Umbilical cord (tissue), 2 donors: ENCODE measurements around the gene CRIM1. TPM values are rescaled to one million over a fixed set of nuclear protein-coding genes. Genes with fewer than 3 reads are reported as not detected.
"Not testable (repeated sequence)": the region's sequence is repeated elsewhere in the genome, so short reads cannot be mapped to it uniquely, and the experiment has no call there.

Source experiments
- DNase-seq: peaks from one replicate; pipeline ENCODE4 v3.0.0-alpha.2; 2015; ENCODE audit warnings: low spot score
- total RNA-seq: library from RNA; depleted of rRNA; stranded (reverse); fragments of >200 nt; gene quantifications from one replicate; pipeline ENCODE4 v1.2.3, GENCODE V29; 2014; ENCODE audit warnings: low replicate concordance; ENCODE audit not compliant: insufficient read depth

Gene CRIM1, protein sequence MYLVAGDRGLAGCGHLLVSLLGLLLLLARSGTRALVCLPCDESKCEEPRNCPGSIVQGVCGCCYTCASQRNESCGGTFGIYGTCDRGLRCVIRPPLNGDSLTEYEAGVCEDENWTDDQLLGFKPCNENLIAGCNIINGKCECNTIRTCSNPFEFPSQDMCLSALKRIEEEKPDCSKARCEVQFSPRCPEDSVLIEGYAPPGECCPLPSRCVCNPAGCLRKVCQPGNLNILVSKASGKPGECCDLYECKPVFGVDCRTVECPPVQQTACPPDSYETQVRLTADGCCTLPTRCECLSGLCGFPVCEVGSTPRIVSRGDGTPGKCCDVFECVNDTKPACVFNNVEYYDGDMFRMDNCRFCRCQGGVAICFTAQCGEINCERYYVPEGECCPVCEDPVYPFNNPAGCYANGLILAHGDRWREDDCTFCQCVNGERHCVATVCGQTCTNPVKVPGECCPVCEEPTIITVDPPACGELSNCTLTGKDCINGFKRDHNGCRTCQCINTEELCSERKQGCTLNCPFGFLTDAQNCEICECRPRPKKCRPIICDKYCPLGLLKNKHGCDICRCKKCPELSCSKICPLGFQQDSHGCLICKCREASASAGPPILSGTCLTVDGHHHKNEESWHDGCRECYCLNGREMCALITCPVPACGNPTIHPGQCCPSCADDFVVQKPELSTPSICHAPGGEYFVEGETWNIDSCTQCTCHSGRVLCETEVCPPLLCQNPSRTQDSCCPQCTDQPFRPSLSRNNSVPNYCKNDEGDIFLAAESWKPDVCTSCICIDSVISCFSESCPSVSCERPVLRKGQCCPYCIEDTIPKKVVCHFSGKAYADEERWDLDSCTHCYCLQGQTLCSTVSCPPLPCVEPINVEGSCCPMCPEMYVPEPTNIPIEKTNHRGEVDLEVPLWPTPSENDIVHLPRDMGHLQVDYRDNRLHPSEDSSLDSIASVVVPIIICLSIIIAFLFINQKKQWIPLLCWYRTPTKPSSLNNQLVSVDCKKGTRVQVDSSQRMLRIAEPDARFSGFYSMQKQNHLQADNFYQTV
- total RNA-seq = 344 TPM

DNA sequence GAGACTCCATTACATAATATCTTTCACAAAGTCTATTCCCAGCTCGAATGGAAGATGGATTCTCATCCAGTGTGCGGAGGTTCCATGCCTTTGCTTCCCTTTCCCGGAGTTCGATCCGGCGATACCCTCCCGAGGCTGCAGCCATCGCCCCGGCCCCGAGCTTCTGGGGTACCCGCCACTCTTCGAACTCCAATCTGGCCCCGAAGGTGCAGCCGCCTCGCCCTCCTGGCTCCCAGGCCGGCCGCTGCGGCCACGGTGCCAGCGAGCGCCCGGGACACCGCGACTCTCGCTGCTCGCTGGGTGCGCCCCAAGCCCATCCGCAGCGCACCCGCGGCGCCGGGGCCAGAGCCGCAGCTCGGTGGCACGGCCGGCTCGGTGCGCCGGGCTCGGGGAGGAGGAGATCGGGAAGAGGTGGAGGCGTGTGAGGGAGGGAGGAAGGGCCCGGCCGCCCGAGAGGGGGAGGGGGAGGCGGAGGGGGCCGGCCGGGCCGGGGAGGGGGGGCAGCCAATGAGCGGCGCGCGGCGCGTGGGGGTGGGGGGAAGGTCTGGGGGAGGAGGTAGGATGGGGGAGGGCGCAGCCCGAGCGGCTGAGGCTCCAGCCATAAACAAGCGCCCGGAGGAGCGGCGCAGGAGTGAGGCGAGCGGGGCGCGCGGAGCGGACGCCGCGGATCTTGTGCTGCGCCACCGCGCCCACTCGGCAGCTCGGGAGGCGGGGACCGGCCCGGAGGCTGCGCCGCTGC lies at the start of gene CRIM1:
Gene CRIM1 (plus strand): TSS at position 628 of the 739 bp plus-strand sequence. CDS start 515 bp downstream, outside the sequence.
- DNase-seq = peak; percentile 93

DNA sequence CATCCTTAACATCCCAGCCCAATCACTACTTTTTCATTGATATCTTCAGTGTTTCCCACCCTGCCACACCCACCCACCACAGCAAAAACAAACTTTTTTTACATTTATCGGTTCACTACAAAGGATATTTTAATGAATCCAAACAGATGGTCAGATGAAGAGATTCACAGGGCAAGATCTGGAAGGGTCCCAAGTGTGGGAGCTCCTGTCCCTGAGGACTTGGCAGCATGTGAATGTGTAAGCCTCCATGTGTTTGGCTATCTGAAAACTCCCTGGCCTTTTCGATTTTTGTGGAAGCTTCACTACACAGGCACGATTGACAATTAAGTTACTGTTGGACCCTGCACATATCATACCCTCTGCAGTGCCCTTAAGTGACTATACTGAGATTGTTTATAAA lies 48.1 kb upstream of the CRIM1 start:
- no peak for DNase-seq

DNA sequence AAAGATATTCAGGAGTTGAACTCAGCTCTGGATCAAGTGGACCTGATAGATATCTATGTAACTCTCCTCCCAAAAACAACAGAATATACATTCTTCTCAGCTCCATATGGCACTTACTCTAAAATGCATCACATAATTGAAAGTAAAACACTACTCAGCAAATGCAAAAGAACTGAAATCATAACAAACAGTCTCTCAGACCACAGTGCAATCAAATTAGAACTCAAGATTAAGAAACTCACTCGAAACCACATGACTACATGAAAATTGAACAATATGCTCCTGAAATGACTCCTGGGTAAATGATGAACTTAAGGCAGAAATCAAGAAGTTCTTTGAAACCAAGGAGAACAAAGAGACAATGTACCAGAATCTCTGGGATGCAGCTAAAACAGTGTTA lies 45.1 kb upstream of the CRIM1 start:
- not testable (repeated sequence) for DNase-seq

DNA sequence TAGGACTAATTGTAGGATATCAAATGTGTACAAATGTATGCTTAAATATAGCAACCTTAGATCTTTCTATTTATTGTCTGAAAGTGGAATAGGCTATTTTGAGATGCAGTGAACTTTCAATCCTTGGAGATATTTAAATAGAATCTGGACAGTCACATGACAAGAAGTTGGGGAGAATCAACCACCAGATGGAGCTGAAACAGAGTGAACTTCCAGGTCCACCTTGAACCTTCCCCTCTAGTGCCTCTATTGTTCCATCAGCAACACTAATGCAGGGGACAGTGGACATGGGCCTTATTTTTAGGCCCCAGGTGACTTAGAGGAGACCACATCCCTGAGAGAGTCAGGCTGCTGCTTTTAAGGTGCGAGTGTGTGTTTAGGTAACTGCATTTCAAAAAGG lies 37.0 kb upstream of the CRIM1 start:
- no peak for DNase-seq

DNA sequence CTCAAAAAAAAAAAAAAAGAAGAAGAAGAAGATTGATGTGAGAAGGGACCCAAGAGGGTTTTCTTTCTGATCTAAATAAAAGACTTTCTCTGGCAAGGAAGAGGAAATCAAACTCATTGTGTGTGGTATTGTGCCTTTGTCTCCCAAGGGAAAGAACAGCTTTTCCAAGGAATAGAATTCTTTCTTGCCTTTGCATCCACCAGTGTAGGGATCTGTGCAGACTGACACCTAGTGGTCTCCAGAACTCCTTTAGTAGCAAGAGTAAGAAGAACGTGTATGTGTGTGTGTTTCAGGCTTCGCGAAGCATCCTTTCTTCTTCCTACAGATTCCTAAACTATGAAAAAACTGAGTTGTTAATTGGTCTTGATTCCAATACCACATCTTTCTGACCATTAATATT lies 33.5 kb upstream of the CRIM1 start:
- DNase-seq = peak; percentile 57

DNA sequence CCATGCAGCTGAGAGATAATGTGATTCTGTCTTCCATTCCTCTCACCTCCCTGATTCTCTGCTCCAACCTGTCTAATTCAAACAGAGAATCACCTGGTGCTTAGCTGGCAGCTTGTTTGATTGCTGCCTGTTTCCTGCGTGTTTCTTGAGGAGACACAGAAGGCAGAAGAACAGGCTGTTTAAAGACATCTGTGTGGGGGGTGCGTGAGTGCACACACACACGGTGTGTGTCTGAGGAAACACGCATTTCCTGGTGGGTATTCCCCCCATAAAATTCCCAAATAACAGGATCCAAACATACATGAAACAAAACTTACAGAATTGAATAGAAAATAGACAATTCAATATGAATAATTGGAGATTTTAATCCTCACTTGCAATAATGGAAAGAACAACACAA lies 29.3 kb upstream of the CRIM1 start:
- no peak for DNase-seq

DNA sequence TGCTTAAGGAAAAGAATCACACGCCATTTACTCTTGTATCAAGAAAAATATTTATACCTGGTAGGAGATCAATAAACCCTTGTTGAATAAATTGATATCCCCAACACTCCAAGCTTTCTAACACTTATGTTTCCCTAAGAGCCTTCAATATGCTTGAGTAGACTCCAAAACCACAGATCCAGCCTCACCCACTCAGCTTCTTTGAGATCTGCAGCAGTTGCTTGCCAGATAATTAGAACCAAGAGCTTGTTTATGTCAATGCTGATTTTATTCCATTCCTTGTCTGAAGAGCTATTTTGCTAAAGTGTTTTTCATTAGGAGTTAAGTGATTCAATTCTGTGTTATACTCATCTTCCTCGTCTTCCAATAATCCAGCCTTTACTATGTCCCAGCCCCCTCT lies 26.3 kb upstream of the CRIM1 start:
- no peak for DNase-seq

DNA sequence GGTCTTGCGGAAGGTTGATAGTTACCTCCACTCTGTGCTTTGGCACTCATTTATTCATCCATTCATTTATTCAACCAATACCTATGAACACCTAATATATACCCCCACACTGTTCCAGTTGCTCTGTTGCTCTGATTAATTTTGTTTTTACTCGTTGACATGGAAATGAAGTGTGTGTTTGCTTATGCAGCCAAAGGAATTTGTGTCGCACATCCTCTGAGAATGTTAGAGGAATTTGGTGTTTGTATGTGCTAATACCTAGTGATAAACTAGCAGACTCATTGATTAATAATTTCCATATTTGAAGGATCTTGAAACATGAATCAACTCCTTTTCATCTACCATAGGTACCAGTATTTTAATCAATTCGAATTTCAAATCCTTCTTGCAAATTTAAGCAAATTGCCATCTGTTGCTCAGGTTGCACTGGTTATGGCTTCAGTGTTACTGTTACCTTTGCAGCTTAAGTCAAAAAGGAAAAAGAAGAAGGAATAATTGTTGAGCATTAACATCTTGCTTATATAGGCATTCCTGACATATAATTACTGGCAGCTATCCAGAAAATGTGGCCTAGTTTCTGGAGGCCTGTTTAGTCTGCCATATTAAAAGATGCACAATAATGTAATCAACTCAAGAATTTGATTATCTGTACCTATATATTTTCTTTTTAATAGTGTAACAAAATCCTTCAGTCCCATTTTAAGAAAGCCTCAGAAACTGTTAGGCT lies 25.7 kb upstream of the CRIM1 start:
- no peak for DNase-seq

DNA sequence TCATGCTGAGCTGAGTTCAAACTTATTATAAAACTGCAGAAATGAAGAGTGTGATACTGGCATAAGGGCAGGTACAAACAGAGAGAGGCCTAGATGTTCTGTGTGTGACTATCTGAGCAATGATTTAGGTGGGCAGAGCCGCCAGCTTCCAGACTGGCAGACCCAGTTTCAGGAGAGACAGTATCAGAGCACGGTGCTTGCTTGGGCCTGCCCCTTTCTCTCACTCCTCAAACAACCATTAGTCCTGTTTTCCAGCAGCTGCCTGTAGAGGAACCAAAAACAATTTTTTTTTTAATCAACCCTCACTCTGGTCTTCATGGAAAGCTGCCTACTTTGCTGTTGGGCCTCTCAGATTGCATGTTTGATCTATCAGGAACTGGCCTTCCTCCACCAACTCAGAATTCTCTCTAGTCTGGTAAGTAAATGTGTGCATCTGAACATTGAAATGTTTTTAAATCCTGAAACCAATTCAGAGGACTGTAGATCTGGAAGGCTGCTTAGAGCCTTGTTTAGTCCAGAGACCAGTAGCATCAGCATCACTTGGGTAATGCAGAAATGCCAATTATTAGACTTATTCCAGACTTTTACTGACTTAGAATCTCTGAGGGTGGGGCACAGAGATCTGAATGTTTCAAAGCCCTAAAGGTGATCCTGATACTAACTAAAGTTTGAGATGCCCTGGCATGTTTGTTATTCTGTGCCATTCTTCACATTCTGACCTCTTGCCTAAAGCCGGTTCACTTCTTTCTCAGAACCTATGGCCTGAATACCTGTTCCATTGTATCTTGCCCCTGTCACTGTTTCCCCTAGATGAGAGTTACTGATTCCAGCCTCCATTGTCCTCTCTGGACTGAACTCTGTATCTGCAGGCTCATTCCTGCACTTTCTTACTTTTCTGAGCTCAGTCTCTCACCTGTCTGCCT lies 24.8 kb upstream of the CRIM1 start:
- no peak for DNase-seq

DNA sequence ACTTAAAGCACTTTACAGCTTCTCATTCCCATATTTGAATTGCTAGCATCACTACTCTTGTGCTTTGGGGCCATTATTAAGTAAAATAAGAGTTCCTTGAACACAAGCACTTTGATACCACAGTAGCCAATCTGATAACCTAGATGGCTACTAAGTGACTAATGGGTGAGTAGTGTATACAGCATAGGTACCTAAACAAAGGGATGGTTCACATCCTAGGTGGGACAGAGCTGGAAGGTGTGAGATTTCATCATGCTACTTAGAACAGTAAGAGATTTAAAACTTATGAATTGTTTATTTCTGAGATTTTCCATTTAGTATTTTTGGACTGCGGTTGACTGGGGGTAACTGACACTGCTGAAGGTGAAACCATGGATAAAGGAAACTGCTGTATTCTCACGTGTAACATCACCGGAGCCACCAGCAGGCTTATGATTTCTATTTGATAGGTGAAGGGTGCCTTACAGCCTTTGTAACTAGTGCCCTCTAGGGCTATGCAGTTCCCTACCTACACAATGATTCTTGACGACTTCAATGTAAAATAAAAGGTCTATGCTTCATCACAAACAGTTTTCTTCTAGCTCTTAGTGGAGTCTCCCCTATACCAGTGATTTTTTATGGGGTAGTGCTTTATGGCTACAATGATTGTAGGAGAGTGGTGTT lies 22.1 kb upstream of the CRIM1 start:
- no peak for DNase-seq

DNA sequence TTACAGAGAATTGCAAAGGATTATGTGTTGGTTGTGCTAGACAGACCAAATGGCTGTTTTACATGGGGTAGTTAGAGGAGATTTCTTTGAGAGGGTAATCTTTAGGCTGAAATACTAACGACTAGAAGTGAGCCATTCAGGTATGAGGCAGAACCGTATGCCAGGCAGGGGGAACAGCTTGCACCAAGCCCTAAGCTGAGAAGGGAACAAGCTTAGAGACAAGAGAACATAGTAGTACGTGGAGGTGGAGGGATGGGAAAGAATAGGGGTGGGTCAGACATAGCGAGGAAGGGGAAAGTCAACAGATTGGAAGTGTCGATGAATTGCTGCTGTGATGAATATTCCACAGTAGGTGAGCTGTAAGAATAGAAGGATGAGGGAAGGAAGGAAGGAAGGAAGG lies 20.0 kb upstream of the CRIM1 start:
- no peak for DNase-seq

DNA sequence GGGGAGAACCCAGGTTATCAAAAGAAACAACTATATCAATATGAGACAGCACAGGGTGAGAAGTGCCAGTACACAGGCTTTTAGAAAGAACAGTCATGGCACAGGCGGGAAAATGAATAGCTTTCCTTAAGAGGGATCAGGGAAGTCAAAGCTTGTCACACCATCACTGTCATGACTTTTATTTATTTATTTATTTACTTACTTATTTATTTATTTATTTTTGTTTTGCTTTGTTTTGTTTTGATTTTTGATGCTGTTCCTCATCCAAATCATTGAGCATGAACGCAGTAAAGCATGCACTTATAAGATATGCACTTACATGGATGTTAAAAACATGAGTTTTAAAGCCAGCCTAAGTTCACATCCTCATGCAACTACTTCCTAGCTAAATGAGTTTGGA lies 19.3 kb upstream of the CRIM1 start:
- DNase-seq = no peak

DNA sequence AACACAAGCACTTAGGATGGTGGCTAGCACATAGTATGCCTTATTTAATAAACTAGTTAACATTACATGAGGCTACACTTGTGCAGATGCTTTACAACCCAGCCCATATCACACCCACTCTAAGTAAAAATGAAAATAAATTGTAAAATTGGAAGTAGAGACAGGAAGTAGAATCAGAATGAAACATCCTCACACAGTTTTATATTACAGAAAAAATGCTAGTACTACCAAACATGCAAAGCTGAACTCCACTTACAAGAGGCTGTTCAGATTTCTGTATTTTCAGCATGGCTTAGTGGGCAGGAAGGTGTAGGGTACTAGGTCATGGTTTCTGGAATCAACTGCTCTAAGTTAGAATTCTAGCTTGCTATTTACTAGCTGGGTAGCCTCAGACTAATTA lies 18.2 kb upstream of the CRIM1 start:
- DNase-seq = no peak

DNA sequence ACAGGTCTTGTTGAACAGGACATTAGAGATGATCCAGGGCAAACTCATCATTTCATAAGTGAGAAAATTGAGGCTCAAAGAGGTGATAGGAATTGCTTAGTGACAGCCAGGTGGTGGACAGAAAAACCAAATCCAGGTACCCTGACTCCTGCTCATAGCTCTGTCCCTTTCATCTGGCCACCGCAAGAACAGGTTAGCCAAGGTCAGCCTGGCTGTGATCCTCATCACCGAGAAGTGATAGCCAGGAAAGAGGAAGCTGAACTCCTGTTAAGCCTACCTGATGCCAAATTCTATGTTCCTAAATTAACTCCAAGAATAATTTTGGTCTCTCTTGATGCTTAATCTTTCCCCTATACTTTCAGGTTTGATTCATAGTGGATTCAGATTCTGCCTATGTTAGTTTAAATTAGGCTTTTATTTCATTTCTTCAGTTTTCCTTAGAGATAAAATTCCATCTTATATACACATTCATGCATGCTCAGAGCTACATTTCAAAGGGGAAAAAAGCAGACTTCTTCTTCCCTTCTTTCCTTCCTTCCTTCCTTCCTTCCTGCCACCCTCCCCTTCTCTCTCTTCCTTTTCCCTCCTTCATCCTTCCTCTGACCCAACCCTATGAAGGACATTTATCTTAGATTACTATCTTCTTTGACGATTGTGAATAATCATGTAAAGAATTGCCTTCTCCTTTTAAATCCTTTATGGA lies 17.3 kb upstream of the CRIM1 start:
- no peak for DNase-seq

DNA sequence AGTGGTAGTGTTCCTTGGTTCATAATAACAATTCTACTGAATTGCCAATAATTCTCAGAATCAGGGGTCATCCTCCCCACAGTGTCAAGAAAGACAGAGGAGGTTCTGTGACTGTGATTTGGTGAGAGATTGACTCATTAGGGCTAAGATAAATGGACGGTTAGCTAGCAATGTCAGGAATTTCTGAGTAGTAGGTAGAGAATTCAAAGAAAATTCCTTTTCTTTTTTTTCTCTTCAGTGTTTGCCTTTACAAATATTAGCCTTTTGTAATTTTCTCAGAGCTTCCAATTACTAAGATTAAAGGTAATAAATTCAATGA lies 16.8 kb upstream of the CRIM1 start:
- DNase-seq = no peak

DNA sequence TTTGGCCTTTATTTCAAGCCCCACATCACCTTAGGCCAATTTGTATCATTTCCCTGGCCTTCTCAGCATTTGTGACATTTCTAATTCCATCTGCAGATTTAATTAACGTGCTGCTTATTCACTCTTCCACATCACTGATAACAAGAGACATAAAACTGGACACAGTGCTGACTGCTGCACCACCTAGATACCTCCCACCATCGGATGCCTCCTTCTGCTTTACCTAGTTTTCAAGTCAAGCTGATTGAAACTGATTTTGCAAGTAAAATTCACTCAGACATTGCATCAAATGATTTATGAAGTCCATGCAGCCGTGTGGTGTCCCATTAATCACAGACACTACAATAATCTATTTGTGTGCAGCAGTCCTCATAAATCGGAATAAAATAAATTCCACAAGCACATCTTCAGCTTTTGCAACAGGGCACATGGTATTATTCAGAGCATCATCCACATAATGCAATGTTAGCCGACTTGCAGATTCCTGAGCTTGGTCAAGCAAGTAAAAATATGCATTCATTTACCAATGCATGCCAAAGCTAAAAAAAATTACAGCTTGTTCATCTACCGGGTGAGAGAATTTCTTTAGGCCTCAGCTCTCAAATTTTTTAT lies 15.9 kb upstream of the CRIM1 start:
- DNase-seq = peak; percentile 58

DNA sequence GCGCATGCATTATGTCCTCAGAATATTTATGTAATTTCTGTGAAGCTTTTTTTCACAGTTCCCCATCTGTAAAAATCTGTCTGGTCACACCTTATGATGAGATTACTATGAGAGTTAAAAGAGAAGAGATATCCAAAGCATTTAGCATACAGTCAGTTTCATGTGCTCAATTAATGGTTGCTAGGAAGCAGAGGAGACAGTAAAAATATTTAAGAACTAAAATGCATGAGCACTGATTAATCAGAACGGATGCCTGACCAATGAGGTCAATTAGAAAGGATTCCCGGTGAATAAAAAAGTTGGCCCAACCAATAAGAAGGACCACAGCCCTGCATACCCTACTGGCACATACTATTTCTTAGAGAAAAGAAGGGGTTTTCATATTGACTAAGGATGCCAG lies 12.0 kb upstream of the CRIM1 start:
- no peak for DNase-seq

DNA sequence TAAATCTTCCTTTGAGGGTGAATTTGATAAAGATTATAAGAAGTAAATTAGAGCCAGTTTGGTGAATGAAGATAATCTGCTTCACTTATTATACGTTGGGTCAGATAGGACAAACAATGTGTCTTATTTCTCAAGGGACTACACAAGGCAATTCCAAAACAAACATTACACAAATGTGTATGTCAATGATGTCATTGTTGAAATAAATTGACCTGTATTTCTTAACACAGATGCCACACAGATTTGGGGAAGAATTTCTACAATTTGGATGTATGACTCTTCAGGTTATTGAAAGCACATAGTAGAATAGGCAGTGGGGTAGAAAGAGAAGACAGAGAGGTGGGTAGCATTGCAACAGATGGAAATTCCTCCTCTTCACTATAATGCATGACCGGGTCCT lies 6.9 kb upstream of the CRIM1 start:
- DNase-seq = no peak

DNA sequence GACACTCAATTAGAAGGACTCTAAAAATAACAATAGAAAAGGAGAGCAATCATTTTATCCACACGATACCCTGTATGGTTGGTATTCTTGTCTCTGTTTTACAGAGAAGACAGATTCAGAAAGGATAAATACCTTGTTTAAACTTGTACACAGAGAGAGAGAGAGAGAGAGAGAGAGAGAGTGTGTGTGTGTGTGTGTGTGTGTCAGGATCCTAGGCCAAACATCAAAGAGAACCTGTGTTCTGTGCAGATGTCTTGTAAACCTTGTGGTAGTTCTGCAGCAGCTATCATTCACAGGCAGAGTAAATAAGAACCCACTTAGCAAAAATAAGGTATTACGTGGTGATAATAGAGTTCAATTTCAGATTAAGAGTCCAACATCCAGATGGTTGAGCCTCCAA lies 4.3 kb upstream of the CRIM1 start:
- DNase-seq = no peak
